B cell (primary cell): ENCODE results near the gene TRPV5. TPM values are rescaled to one million over a fixed set of nuclear protein-coding genes. Genes with fewer than 3 reads are reported as not detected.

Experiments used
- ATAC-seq: fragments of 200-7000 bp; cut with Tn5 transposase; one replicate; pipeline ENCODE4 v1.10.0; 2021; ENCODE audit warnings: low read depth, mild to moderate bottlenecking, moderate number of reproducible peaks, moderate library complexity
- CTCF ChIA-PET: fragments of 350-600 bp; sonication (Branson Sonifier 250); formaldehyde crosslinking; loops from one replicate; lab custom pipeline; 2021; ENCODE audit warnings: antibody characterized with exemption, inconsistent platforms; lab: Charles Lee
- POLR2A ChIA-PET: fragments of 350-600 bp; sonication (Branson Sonifier 250); formaldehyde crosslinking; loops from one replicate; lab custom pipeline; 2021; ENCODE audit warnings: antibody characterized with exemption; lab: Charles Lee
- DNase-seq: peaks from one replicate; pipeline ENCODE4 v3.0.0; 2013
- H2AFZ ChIP-seq: 2 replicates; pipeline ENCODE4 v1.6.1; 2012; ENCODE audit warnings: mild to moderate bottlenecking, low read depth, low read length; ENCODE audit not compliant: insufficient read depth, poor library complexity, severe bottlenecking
- H3K27ac ChIP-seq, 2 donors: 1 replicate in 1 of 2; 2 replicates in 1 of 2; pipeline ENCODE4 v1.5.1; 2012 to 2013; ENCODE audit warnings: low read length in 2 of 2, mild to moderate bottlenecking in 2 of 2, moderate library complexity in 1 of 2
- H3K27me3 ChIP-seq, 4 experiments: fragments of 200-600 bp in 1 of 4; sonication (generic) in 1 of 4; replicated peaks in 1 of 4; 1 replicate in 2 of 4; 2 replicates in 2 of 4; pipeline versions ENCODE4 v1.6.1 to v1.7.0; 2013 to 2016; ENCODE audit warnings: low read length in 3 of 4, mild to moderate bottlenecking in 2 of 4, mixed read lengths in 1 of 4, moderate library complexity in 1 of 4; ENCODE audit not compliant: insufficient read depth in 4 of 4, control insufficient read depth in 3 of 4; ENCODE audit errors: control extremely low read depth in 1 of 4
- H3K36me3 ChIP-seq, 2 experiments: replicated peaks in 1 of 2; 1 replicate in 1 of 2; 2 replicates in 1 of 2; pipeline versions ENCODE4 v1.6.1 to v1.7.1; 2013; ENCODE audit warnings: low read length in 1 of 2; ENCODE audit not compliant: insufficient read depth in 2 of 2, control insufficient read depth in 1 of 2; ENCODE audit errors: control extremely low read depth in 1 of 2, extremely low read depth in 1 of 2
- H3K4me1 ChIP-seq, 2 donors: fragments of 200-600 bp in 1 of 2; sonication (generic) in 1 of 2; 1 replicate in 1 of 2; 2 replicates in 1 of 2; pipeline versions ENCODE4 v1.5.1 to v1.6.1; 2013 to 2017; ENCODE audit warnings: low read length in 2 of 2; ENCODE audit not compliant: control insufficient read depth in 2 of 2, insufficient read depth in 2 of 2
- H3K4me2 ChIP-seq: replicated peaks from 2 replicates; pipeline ENCODE3; 2012; ENCODE audit warnings: mild to moderate bottlenecking, low read depth, low read length; ENCODE audit not compliant: poor library complexity, severe bottlenecking
- H3K4me3 ChIP-seq, 5 experiments: fragments of 200-600 bp in 1 of 5; sonication (generic) in 1 of 5; 1 replicate in 3 of 5; 2 replicates in 2 of 5; pipeline versions ENCODE4 v1.5.1 to v1.7.0; 2011 to 2016; ENCODE audit warnings: low read length in 4 of 5, mild to moderate bottlenecking in 4 of 5, low read depth in 2 of 5, control low read depth in 1 of 5, moderate library complexity in 1 of 5; ENCODE audit not compliant: insufficient read depth in 1 of 5; ENCODE audit errors: control extremely low read depth in 1 of 5, extremely low read depth in 1 of 5
- H3K79me2 ChIP-seq: fragments of 200-600 bp; sonication (generic); one replicate; pipeline ENCODE4 v1.6.0; 2016; ENCODE audit warnings: low read length; ENCODE audit not compliant: control insufficient read depth, insufficient read depth
- H3K9ac ChIP-seq: fragments of 200-600 bp; sonication (generic); 2 replicates; pipeline ENCODE4 v1.6.1; 2017; ENCODE audit warnings: mild to moderate bottlenecking, low read length, moderate library complexity
- H3K9me3 ChIP-seq, 3 donors: one replicate each; pipeline versions ENCODE4 v1.6.1 to v1.7.1; 2013; ENCODE audit warnings: low read length in 2 of 3; ENCODE audit not compliant: control insufficient read depth in 2 of 3, insufficient read depth in 1 of 3; ENCODE audit errors: control extremely low read depth in 1 of 3
- H4K20me1 ChIP-seq: 2 replicates; pipeline ENCODE4 v1.6.0; 2012; ENCODE audit warnings: mild to moderate bottlenecking, low read length; ENCODE audit not compliant: insufficient read depth, control insufficient read depth, poor library complexity, severe bottlenecking
- H3K27ac Mint-ChIP-seq: one replicate; pipeline ENCODE4 v1.8.0; 2021; ENCODE audit warnings: mixed read lengths
- H3K27me3 Mint-ChIP-seq: one replicate; pipeline ENCODE4 v1.8.0; 2021; ENCODE audit warnings: mixed read lengths
- H3K4me1 Mint-ChIP-seq: one replicate; pipeline ENCODE4 v1.8.0; 2021; ENCODE audit warnings: mixed read lengths
- H3K4me3 Mint-ChIP-seq: one replicate; pipeline ENCODE4 v1.8.0; 2021; ENCODE audit warnings: mixed read lengths
- H3K9me3 Mint-ChIP-seq: one replicate; pipeline ENCODE4 v1.8.0; 2022; ENCODE audit warnings: mixed read lengths; ENCODE audit not compliant: insufficient read depth
- CTCF ChIP-seq: fragments of 200-600 bp; IDR thresholded peaks from one replicate; pipeline ENCODE4 v1.8.0; 2022; ENCODE audit warnings: antibody characterized with exemption, mild to moderate bottlenecking
- EZH2 ChIP-seq: IDR thresholded peaks from 2 replicates; pipeline ENCODE4 v1.6.1; 2012; ENCODE audit warnings: borderline replicate concordance, low read depth, mild to moderate bottlenecking, moderate library complexity, low read length; ENCODE audit not compliant: insufficient read depth, poor library complexity, severe bottlenecking
- WGBS: methylation state at CpG from one replicate; pipeline ENCODE4 v1.1.5; 2013; ENCODE audit warnings: missing lambda C conversion rate; ENCODE audit not compliant: insufficient coverage; 5-methylcytosine and 5-hydroxymethylcytosine counted together
- intact Hi-C: fragments of 100-400 bp; cut with micrococcal nuclease; formaldehyde crosslinking; loops from one replicate; pipeline ENCODE4 v1.10.0; 2022
- polyA plus RNA-seq: library from polyadenylated mRNA; depleted of rRNA; stranded (reverse); fragments of >200 nt; gene quantifications from 2 replicates; pipeline ENCODE4 v1.2.3, GENCODE V29; 2012
- total RNA-seq, 2 donors: library from RNA; stranded (reverse); fragments of 120-200 nt in 1 of 2; gene quantifications; 1 replicate in 1 of 2; 2 replicates in 1 of 2; pipeline versions ENCODE4 v1.2.3 to v1.2.4, GENCODE V29; 2013 to 2022

The TRPV5 gene
- total and polyA plus RNA-seq, 2 donors (not counting 1 experiment from before 2014, with no cell fraction given), result 0.03 TPM; not detected in 1

- ATAC-seq (no peak), DNase-seq (no peak)
- Histone ChIP-seq H3K4me2 (no peak overlapping the region), H3K4me3 (no peak overlapping the region), H3K27me3 (peaks cover 0 to 6% (median 2%) of the 10 kb centered on the region in 4 experiments), H3K9ac (no peak overlapping the region), H3K4me1 (no peaks in the 10 kb centered on the region), H3K27ac (no peak overlapping the region), H4K20me1 (no peaks in the 10 kb centered on the region), H3K9me3 (peaks cover 0 to 8% (median 3%) of the 10 kb centered on the region in 3 donors), H2AFZ (no peak overlapping the region), H3K79me2 (no peaks in the 10 kb centered on the region), H3K36me3 (no peaks in the 10 kb centered on the region)
- Mint-ChIP-seq H3K27me3 (peaks cover 28% of the 10 kb centered on the region), H3K9me3 (no peaks in the 10 kb centered on the region), H3K4me1 (no peaks in the 10 kb centered on the region), H3K27ac (no peak overlapping the region), H3K4me3 (no peak overlapping the region)
- CTCF ChIA-PET, result no interaction called here
- TF ChIP-seq CTCF, result no peak
- no peak for TF ChIP-seq EZH2
- no CpG with 5 or more reads among the region's 2 CpGs for WGBS
- intact Hi-C loops, result no loop called here
- POLR2A ChIA-PET, result no interaction called here
These were observed 26.9 kb downstream of the TRPV5 start for GRCh38 chr7:142906643-142907042.

- no peaks in the 10 kb centered on the region for H3K4me1 Mint-ChIP-seq
- ChIA-PET CTCF (no interaction called here), POLR2A (no interaction called here)
- H3K27me3 ChIP-seq, result peaks cover 0 to 4% (median 2%) of the 10 kb centered on the region in 4 experiments
- 82% methylated on average over 2 of the region's 2 CpGs for WGBS
- no peaks in the 10 kb centered on the region for H4K20me1 ChIP-seq
- TF ChIP-seq CTCF, result no peak
- TF ChIP-seq EZH2, result no peak
- H3K27me3 Mint-ChIP-seq, result peaks cover 23% of the 10 kb centered on the region
- no peak overlapping the region for H3K4me3 Mint-ChIP-seq
- ATAC-seq (no peak), DNase-seq (no peak)
- H3K4me1 ChIP-seq, result no peaks in the 10 kb centered on the region
- H3K27ac Mint-ChIP-seq, result no peak overlapping the region
- H3K9me3 Mint-ChIP-seq, result no peaks in the 10 kb centered on the region
- intact Hi-C loops, result no loop called here
- H3K9ac ChIP-seq, result no peak overlapping the region
- no peak overlapping the region for H3K4me3 ChIP-seq
- H3K36me3 ChIP-seq, result no peaks in the 10 kb centered on the region
- no peak overlapping the region for H3K27ac ChIP-seq
- no peak overlapping the region for H3K4me2 ChIP-seq
- H3K9me3 ChIP-seq, result peaks cover 0 to 8% (median 3%) of the 10 kb centered on the region in 3 donors
- no peaks in the 10 kb centered on the region for H3K79me2 ChIP-seq
- H2AFZ ChIP-seq, result no peak overlapping the region
These were observed 27.8 kb downstream of the TRPV5 start for GRCh38 chr7:142905759-142906158.
